ENCODE data around the gene TNN. TPM values are rescaled to one million over a fixed set of nuclear protein-coding genes. Genes with fewer than 3 reads are reported as not detected.

The TNN gene, protein sequence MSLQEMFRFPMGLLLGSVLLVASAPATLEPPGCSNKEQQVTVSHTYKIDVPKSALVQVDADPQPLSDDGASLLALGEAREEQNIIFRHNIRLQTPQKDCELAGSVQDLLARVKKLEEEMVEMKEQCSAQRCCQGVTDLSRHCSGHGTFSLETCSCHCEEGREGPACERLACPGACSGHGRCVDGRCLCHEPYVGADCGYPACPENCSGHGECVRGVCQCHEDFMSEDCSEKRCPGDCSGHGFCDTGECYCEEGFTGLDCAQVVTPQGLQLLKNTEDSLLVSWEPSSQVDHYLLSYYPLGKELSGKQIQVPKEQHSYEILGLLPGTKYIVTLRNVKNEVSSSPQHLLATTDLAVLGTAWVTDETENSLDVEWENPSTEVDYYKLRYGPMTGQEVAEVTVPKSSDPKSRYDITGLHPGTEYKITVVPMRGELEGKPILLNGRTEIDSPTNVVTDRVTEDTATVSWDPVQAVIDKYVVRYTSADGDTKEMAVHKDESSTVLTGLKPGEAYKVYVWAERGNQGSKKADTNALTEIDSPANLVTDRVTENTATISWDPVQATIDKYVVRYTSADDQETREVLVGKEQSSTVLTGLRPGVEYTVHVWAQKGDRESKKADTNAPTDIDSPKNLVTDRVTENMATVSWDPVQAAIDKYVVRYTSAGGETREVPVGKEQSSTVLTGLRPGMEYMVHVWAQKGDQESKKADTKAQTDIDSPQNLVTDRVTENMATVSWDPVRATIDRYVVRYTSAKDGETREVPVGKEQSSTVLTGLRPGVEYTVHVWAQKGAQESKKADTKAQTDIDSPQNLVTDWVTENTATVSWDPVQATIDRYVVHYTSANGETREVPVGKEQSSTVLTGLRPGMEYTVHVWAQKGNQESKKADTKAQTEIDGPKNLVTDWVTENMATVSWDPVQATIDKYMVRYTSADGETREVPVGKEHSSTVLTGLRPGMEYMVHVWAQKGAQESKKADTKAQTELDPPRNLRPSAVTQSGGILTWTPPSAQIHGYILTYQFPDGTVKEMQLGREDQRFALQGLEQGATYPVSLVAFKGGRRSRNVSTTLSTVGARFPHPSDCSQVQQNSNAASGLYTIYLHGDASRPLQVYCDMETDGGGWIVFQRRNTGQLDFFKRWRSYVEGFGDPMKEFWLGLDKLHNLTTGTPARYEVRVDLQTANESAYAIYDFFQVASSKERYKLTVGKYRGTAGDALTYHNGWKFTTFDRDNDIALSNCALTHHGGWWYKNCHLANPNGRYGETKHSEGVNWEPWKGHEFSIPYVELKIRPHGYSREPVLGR (N-terminal part only)
- total RNA-seq (2022; extraction: Qiagen RNA extraction), result 0.01 TPM in 1 of 5 replicates, not detected in the others

DNA sequence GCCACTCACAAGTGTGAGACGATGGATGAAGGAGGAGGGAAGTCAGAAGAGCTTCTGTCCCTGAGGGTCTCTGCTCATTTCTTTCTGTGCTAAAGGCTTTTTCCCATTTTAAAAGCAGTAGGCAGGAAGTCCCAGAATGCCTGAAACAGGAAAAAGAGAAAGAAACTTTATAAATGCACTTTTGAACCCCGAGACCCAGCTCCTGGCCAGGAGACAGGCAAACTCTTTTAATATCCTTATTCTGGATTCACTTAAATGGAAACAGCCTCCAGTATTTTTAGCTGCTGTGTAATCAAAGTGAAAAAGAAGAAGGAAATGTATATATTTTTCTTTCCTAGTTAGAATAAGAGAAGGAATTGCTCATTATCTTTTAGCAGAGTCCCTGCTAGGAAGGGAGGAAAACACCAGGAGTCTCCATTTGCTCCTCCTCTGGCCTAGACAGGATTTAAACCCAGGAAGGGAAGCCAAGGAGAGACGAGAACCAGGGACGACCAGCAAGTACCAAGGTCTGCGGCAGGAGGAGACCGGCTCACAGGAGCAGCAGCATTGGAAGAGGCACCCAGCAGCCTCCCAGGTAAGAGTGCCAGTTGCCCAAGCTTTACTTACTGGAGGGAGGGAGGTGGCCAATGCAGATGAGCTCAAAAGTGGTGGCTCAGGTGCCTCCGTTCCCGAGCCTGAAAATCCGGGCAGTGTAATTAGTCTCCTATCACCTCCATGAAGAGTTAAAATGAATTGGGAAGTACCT, at the start of gene TNN:
TSS of gene TNN (plus strand) at position 472 of the 745 bp plus-strand sequence. CDS start 9,586 bp downstream, outside the sequence.

DNA sequence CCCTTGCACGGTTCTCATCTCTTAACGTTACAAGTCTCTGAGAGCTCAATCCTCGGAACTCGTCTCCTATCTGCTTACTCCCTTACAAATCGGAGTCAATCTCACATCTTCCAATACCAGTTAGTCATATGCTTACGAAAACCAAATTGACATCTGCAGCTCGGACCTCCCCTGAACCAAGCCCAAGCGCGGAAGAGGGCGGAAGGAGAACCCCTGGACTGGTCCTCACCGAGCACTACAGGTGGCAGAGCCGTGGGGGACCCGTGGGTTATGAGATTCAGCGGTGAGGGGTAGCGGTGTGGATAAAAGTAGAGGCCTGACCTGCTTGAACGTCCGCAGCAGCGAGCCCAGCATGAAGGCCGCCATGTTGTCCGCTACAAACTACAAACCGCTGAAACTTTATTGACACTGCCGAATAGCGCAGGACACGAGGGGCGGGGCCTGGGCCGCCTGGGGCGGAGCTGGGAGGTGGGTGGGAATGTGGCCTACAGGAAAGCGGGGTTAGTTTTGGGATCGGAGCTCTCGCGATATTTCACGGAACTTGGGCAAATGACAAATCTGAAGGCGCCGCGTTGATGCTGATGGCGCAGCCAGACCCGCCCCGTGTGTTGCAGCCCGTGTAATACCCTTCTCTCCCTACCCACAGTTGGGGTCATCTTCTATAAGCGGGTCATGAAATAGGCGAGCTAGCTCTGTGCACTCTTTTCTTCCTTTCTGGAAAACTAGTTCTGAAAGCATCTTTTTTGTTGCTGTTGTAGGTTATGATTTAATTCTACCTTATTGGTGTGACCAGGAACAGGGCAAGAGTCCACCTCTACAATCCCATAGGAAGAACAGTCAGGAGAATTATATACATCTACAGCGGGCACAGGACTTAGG, 44.4 kb upstream of the TNN start, which contains the start of gene MRPS14:
TSS of gene MRPS14 (minus strand) at position 383 of the 879 bp plus-strand sequence. CDS start at position 366, 17 bp downstream.

DNA sequence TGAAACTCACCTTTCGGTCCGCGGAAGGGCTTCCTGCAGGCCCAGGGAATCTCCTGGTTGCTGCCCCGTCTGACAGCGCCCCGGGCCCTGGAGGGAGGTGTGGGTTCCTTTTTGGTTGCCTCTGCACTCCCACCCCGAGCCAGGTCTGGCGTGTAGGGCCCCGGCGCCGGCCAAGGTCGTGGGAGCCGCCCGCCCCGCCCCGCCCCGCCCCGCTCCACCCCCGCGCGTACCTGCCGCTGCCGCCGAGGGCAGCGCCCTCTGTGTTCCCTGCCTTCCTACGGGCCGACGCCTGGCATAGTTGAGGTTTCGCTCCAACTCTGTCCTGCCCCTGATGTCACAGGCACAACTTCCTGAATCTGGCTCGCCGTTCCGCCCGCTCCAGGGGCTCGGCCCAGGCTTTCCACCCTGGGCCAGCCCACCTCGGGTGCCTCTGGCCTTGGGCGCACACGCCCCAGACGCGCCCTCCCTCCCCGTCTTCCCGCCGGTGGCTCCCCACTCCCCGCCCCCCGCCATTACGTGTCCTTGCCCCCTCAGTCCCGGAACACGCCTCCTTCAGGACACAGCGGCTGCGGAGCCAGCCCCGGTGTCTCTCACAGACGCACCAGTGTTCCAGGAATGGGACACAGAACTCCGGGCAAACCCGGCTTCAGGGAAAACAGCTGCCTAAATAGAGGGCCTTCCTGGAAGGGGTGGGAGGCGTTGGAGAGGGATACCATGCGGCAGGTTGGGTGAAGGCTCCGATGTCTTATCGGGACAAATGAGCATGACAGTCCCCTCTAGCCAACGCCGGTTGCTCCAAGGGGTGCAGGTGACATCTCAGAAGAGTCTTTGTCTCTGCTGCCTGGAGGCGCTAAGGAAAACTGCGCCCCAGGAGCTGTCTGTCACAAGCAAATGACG, 125.2 kb downstream of the TNN start, which contains the start of gene KIAA0040:
TSS of gene KIAA0040 (minus strand) at position 147 of the 897 bp plus-strand sequence. CDS start 31,763 bp downstream, outside the sequence.

Other genes with a start within 250 kb of the TNN start
- 140 to 218 TPM (median 167 TPM) in 5 replicates for gene CACYBP, start 67.9 kb upstream of the TNN start, total RNA-seq (2022; extraction: Qiagen RNA extraction)
- 17.6 to 24.4 TPM (median 23.5 TPM) in 5 replicates for gene MRPS14, start 44.4 kb upstream of the TNN start, total RNA-seq (2022; extraction: Qiagen RNA extraction)
- 0.76 to 1.4 TPM (median 1.1 TPM) in 5 replicates for gene KIAA0040, start 124.9 kb downstream of the TNN start, total RNA-seq (2022; extraction: Qiagen RNA extraction)

Measured in A549 treated with dexamethasone at 1 μM for 4 hours (cell line).